Measurements from ENCODE around the gene PCSK1. TPM values are rescaled to one million over a fixed set of nuclear protein-coding genes. Genes with fewer than 3 reads are reported as not detected.

The PCSK1 gene
- total RNA-seq, 1 experiment from 2014 or later, result not detected

DNA sequence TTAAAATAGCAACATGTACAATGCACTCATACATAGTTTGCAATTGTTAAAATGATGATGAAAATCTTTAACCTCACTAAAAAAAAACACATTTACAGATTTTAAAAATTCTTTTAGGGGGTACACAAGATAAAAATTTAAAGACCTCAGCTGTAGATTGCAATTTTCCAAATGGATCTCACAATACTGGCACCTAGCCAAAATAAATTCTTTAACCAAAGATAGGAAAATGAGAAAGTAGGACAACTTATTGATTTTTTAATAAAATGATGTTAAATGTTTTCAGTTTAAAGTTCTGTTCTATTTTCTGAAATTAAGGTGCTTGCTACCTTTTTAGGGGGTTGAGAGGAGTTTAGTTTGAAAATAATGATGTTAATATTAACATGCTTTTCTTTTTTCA is 90.0 kb downstream of the PCSK1 start:
- no peak for DNase-seq (ENCODE audit: low read depth, low spot score)
- no peaks in the 10 kb centered on the region for H3K36me3 ChIP-seq (ENCODE audit: control insufficient read depth in 1 of 2, insufficient read depth in 2 of 2, low read length in 2 of 2)
- no peaks in the 10 kb centered on the region for H3K4me1 ChIP-seq (ENCODE audit: control insufficient read depth in 1 of 2, insufficient read depth in 2 of 2, low read length in 2 of 2)

DNA sequence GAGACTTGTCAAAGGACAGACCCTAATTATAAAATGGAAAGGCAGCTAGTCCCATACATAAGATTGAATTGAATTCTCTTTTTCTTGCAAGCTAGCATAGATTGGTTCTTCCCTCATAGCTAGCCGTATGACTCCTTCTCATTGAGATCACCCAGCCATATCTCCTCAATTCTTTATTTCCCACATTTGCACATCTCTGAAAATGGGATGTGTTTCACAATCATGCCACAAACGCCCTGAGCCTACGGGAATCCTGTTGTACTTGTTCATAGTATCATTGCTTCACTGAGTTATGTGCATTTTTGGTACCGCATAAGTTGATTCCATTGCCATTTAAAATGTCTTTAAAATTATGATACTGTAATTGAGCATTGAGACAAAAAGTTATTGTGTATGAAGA is 90.5 kb downstream of the PCSK1 start:
- Histone ChIP-seq H4K20me1 (ENCODE audit: insufficient read depth) (no peaks in the 10 kb centered on the region), H3K27me3 (ENCODE audit: insufficient read depth, low read length) (no peaks in the 10 kb centered on the region), H3K4me3 (replicated peaks in 1 of 2; ENCODE audit: low read depth in 1 of 2, low read length in 2 of 2) (no peak overlapping the region), H3K9ac (ENCODE audit: low read length) (no peak overlapping the region), H3K4me1 (ENCODE audit: control insufficient read depth in 1 of 2, insufficient read depth in 2 of 2, low read length in 2 of 2) (no peaks in the 10 kb centered on the region), H3K79me2 (ENCODE audit: insufficient read depth, low read length) (no peaks in the 10 kb centered on the region), H2AFZ (ENCODE audit: low read depth, low read length, poor library complexity, severe bottlenecking) (no peak overlapping the region), H3K36me3 (ENCODE audit: control insufficient read depth in 1 of 2, insufficient read depth in 2 of 2, low read length in 2 of 2) (no peaks in the 10 kb centered on the region), H3K4me2 (ENCODE audit: low read length) (no peak overlapping the region), H3K9me2 (ENCODE audit: insufficient read depth) (no peaks in the 10 kb centered on the region), H3K9me3 (ENCODE audit: control insufficient read depth in 1 of 2, insufficient read depth in 1 of 2, low read depth in 1 of 2, low read length in 2 of 2) (no peaks in the 10 kb centered on the region), H3K27ac (ENCODE audit: low read depth, low read length) (no peak overlapping the region)
- ATAC-seq (no peak), DNase-seq (ENCODE audit: low read depth, low spot score) (no peak)
- intact Hi-C loops (cut with micrococcal nuclease), result loop anchor here (5.0 to 10.0 kb wide), 2 partner anchors 345 to 382 kb away; no protein-coding TSS in a partner anchor
- ChIA-PET RAD21 (ENCODE audit: low non-redundant PET in 1 of 2, low total read pairs in 2 of 2, uncharacterized antibody in 2 of 2, unreplicated experiment in 2 of 2) (no interaction called here), CTCF (interaction anchor here (1.1 to 4.7 kb wide), 2 partner anchors 258 to 483 kb away, joined by 3 to 83 read pairs; no protein-coding TSS in a partner anchor), POLR2A (no interaction called here)
- BruUV-seq (replicated peaks), result no TSS peak
- TF ChIP-seq CBX3 (IDR thresholded peaks at IDR 0.05; ENCODE audit: low read depth) (no peak), POLR2AphosphoS5 (IDR thresholded peaks at IDR 0.05; ENCODE audit: low read depth, low read length) (no peak), EZH2 (IDR thresholded peaks at IDR 0.05) (no peak), FOSL1 (IDR thresholded peaks at IDR 0.05; ENCODE audit: low read depth) (no peak), SP1 (IDR thresholded peaks at IDR 0.05; ENCODE audit: low read depth) (no peak), JUND (IDR thresholded peaks at IDR 0.05) (no peak), RAD21 (IDR thresholded peaks at IDR 0.05; ENCODE audit: low read depth) (no peak), ZNF274 (IDR thresholded peaks at IDR 0.05; ENCODE audit: low read depth, low read length) (no peak), SIN3A (IDR thresholded peaks at IDR 0.05; ENCODE audit: low read depth) (no peak), CEBPB (IDR thresholded peaks at IDR 0.05; ENCODE audit: low read depth) (no peak), TCF7L2 (IDR thresholded peaks at IDR 0.05; ENCODE audit: borderline replicate concordance, extremely low read depth, insufficient read depth, insufficient read length) (no peak), EZH2phosphoT487 (IDR thresholded peaks at IDR 0.05; ENCODE audit: borderline replicate concordance) (no peak), POLR2A (IDR thresholded peaks at IDR 0.05; ENCODE audit: borderline replicate concordance, extremely low read depth, insufficient read depth, insufficient read length) (no peak), YY1 (IDR thresholded peaks at IDR 0.05; ENCODE audit: extremely low read depth, insufficient replicate concordance, low read depth, low read length) (no peak), EGR1 (IDR thresholded peaks at IDR 0.05; ENCODE audit: low read depth) (no peak)
- TF ChIP-seq, protein P1, sequence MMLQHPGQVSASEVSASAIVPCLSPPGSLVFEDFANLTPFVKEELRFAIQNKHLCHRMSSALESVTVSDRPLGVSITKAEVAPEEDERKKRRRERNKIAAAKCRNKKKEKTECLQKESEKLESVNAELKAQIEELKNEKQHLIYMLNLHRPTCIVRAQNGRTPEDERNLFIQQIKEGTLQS (IDR thresholded peaks at IDR 0.05), result no peak
- TF ChIP-seq, protein P2, sequence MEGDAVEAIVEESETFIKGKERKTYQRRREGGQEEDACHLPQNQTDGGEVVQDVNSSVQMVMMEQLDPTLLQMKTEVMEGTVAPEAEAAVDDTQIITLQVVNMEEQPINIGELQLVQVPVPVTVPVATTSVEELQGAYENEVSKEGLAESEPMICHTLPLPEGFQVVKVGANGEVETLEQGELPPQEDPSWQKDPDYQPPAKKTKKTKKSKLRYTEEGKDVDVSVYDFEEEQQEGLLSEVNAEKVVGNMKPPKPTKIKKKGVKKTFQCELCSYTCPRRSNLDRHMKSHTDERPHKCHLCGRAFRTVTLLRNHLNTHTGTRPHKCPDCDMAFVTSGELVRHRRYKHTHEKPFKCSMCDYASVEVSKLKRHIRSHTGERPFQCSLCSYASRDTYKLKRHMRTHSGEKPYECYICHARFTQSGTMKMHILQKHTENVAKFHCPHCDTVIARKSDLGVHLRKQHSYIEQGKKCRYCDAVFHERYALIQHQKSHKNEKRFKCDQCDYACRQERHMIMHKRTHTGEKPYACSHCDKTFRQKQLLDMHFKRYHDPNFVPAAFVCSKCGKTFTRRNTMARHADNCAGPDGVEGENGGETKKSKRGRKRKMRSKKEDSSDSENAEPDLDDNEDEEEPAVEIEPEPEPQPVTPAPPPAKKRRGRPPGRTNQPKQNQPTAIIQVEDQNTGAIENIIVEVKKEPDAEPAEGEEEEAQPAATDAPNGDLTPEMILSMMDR (IDR thresholded peaks at IDR 0.05 in 2 of 3, conservative IDR thresholded peaks at IDR 0.05 in 1 of 3; ENCODE audit: borderline replicate concordance in 1 of 3, insufficient read depth in 1 of 3, low read depth in 2 of 3, low read length in 2 of 3), result no peak
- TF ChIP-seq, protein P3, sequence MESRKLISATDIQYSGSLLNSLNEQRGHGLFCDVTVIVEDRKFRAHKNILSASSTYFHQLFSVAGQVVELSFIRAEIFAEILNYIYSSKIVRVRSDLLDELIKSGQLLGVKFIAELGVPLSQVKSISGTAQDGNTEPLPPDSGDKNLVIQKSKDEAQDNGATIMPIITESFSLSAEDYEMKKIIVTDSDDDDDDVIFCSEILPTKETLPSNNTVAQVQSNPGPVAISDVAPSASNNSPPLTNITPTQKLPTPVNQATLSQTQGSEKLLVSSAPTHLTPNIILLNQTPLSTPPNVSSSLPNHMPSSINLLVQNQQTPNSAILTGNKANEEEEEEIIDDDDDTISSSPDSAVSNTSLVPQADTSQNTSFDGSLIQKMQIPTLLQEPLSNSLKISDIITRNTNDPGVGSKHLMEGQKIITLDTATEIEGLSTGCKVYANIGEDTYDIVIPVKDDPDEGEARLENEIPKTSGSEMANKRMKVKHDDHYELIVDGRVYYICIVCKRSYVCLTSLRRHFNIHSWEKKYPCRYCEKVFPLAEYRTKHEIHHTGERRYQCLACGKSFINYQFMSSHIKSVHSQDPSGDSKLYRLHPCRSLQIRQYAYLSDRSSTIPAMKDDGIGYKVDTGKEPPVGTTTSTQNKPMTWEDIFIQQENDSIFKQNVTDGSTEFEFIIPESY (IDR thresholded peaks at IDR 0.05; ENCODE audit: extremely low read depth, insufficient replicate concordance, low read length), result no peak

More for the DNA sequence above, 90.0 kb downstream of the PCSK1 start:
- H4K20me1 ChIP-seq (ENCODE audit: insufficient read depth), result no peaks in the 10 kb centered on the region
- POLR2A ChIA-PET, result no interaction called here
- no peaks in the 10 kb centered on the region for H3K9me2 ChIP-seq (ENCODE audit: insufficient read depth)
- no peak overlapping the region for H3K4me2 ChIP-seq (ENCODE audit: low read length)
- intact Hi-C loops (cut with micrococcal nuclease), result loop anchor here (5.0 to 10.0 kb wide), 2 partner anchors 344 to 382 kb away; no protein-coding TSS in a partner anchor
- TF ChIP-seq ELF1 (IDR thresholded peaks at IDR 0.05; ENCODE audit: borderline replicate concordance, low read depth), result no peak
- H3K79me2 ChIP-seq (ENCODE audit: insufficient read depth, low read length), result no peaks in the 10 kb centered on the region
- no TSS peak for BruUV-seq (replicated peaks)
- no peak overlapping the region for H3K9ac ChIP-seq (ENCODE audit: low read length)
- no peaks in the 10 kb centered on the region for H3K9me3 ChIP-seq (ENCODE audit: control insufficient read depth in 1 of 2, insufficient read depth in 1 of 2, low read depth in 1 of 2, low read length in 2 of 2)
- no peaks in the 10 kb centered on the region for H3K27me3 ChIP-seq (ENCODE audit: insufficient read depth, low read length)
- H3K27ac ChIP-seq (ENCODE audit: low read depth, low read length), result no peak overlapping the region
- no peak overlapping the region for H2AFZ ChIP-seq (ENCODE audit: low read depth, low read length, poor library complexity, severe bottlenecking)
- no peak overlapping the region for H3K4me3 ChIP-seq (replicated peaks in 1 of 2; ENCODE audit: low read depth in 1 of 2, low read length in 2 of 2)
- CTCF ChIA-PET, result interaction anchor here (1.1 to 4.7 kb wide), 2 partner anchors 257 to 484 kb away, joined by 3 to 83 read pairs; no protein-coding TSS in a partner anchor
- no peak for ATAC-seq
- RAD21 ChIA-PET (ENCODE audit: low non-redundant PET in 1 of 2, low total read pairs in 2 of 2, uncharacterized antibody in 2 of 2, unreplicated experiment in 2 of 2), result no interaction called here

All from HCT116 (cell line).